Hepatocyte (in vitro differentiated cells): ENCODE results near the gene KL.

Experiments used
- EZH2 ChIP-seq: fragments of 200-600 bp; sonication (generic); IDR thresholded peaks from 2 replicates; pipeline ENCODE4 v1.6.1; 2016; ENCODE audit warnings: antibody characterized with exemption, mild to moderate bottlenecking, borderline replicate concordance
- TF ChIP-seq, protein P1 (sequence below): fragments of 200-600 bp; sonication (generic); IDR thresholded peaks from 2 replicates; pipeline ENCODE4 v1.5.1; 2016; ENCODE audit warnings: antibody characterized with exemption, mild to moderate bottlenecking; ENCODE audit not compliant: poor library complexity

DNA sequence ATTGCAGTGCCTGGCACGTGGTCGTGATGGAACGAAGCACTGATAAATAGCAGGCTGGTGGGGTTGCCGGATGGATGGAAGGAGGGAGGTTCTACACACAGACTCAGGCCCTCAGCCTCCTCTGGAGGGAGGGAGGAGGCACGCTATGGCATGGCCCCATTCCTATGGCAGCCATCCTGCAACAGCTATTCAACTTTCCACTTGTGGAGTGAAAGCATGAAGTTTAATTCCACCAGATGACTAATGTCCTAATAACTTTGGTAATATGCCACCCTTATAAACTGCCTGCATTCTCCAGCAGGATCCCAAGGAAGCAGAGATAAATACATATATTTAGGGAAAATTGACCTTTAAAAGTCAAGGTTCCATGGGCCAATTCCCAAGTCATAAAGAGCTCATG, 92.4 kb downstream of the KL start:
- TF ChIP-seq, protein P1, sequence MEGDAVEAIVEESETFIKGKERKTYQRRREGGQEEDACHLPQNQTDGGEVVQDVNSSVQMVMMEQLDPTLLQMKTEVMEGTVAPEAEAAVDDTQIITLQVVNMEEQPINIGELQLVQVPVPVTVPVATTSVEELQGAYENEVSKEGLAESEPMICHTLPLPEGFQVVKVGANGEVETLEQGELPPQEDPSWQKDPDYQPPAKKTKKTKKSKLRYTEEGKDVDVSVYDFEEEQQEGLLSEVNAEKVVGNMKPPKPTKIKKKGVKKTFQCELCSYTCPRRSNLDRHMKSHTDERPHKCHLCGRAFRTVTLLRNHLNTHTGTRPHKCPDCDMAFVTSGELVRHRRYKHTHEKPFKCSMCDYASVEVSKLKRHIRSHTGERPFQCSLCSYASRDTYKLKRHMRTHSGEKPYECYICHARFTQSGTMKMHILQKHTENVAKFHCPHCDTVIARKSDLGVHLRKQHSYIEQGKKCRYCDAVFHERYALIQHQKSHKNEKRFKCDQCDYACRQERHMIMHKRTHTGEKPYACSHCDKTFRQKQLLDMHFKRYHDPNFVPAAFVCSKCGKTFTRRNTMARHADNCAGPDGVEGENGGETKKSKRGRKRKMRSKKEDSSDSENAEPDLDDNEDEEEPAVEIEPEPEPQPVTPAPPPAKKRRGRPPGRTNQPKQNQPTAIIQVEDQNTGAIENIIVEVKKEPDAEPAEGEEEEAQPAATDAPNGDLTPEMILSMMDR = no peak
- no peak for TF ChIP-seq EZH2
